SK-N-MC (cell line): Measurements from ENCODE around the gene MIOX.

Experiments used
- EZH2 ChIP-seq: fragments of 200-600 bp; sonication (generic); IDR thresholded peaks from one replicate; pipeline ENCODE4 v1.6.1; 2017; ENCODE audit warnings: antibody characterized with exemption
- POLR2AphosphoS5 ChIP-seq: IDR thresholded peaks from 2 replicates; pipeline ENCODE4 v1.6.1; 2012; ENCODE audit warnings: mild to moderate bottlenecking, low read depth, low read length, borderline replicate concordance

DNA sequence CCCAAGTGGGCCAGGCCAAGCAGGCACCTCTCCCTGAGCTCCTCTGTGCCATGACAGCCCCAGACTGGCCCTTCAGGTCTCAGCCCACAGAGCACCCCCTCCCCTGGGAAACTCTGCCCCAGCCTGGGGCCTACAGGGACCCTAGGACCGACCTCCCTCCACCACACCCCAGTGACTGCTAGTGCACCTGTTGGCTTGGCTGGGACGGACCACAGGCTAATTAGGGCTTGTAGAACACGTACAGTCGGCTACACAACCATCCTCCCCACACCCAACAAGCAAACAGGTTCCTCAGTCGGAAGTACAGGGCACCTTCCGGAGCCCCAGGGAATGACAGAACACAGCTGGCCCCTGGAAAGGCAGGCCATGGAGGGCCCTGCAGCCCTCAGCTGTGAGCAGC is 16.2 kb upstream of the MIOX start:
- TF ChIP-seq EZH2 (no peak), POLR2AphosphoS5 (no peak)
